ENCODE measurements around the gene LMO3. TPM values are rescaled to one million over a fixed set of nuclear protein-coding genes. Genes with fewer than 3 reads are reported as not detected.

The LMO3 gene
- polyA plus RNA-seq, 2 of the 4 experiments (the other 2 are of a cell fraction), result 0.05 TPM; not detected in 1

DNA sequence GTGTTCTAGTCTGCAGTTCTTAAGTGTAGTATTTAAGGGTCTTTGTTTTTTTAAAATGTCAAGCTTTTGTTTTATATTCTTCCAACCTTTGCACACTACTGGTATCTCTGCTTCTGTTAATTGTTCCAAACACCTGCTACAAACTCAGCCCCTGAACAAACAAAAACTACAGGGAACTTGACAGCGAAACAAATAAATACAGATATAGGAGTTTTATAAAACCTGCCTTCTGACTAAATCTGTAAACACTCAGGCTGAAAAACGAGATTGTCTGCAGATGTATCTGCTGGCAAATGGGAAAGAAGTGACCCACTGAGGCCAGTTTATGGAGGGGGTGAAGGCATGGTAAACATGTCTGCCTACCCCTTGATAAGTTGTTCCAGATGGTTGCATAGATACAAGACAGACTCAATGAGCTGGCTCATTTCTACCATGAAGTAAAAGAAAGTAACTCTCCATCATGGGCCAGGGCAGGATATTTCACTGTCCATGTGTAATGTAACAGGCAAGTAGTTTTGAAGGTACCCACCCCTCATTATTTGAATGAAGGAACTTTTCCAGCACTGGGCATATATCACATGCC, 75.6 kb downstream of the LMO3 start:
- TF ChIP-seq RFX5 (IDR thresholded peaks at IDR 0.05), result no peak
- no peak for TF ChIP-seq HOXA7 (CRISPR knock-in tag; IDR thresholded peaks at IDR 0.05)
- no peak for TF ChIP-seq KDM5A (IDR thresholded peaks at IDR 0.05)
- TF ChIP-seq ZC3H11A (IDR thresholded peaks at IDR 0.05), result no peak
- TF ChIP-seq, protein P1, sequence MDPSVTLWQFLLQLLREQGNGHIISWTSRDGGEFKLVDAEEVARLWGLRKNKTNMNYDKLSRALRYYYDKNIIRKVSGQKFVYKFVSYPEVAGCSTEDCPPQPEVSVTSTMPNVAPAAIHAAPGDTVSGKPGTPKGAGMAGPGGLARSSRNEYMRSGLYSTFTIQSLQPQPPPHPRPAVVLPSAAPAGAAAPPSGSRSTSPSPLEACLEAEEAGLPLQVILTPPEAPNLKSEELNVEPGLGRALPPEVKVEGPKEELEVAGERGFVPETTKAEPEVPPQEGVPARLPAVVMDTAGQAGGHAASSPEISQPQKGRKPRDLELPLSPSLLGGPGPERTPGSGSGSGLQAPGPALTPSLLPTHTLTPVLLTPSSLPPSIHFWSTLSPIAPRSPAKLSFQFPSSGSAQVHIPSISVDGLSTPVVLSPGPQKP (IDR thresholded peaks at IDR 0.05; ENCODE audit: low read depth, low read length), result no peak
- TF ChIP-seq ZFP36 (IDR thresholded peaks at IDR 0.05; ENCODE audit: borderline replicate concordance, partially characterized antibody), result no peak
- TF ChIP-seq RARB (CRISPR knock-in tag; IDR thresholded peaks at IDR 0.05), result no peak
- TF ChIP-seq CBX2 (IDR thresholded peaks at IDR 0.05; ENCODE audit: borderline replicate concordance, low read depth), result no peak
- TF ChIP-seq, protein P2, sequence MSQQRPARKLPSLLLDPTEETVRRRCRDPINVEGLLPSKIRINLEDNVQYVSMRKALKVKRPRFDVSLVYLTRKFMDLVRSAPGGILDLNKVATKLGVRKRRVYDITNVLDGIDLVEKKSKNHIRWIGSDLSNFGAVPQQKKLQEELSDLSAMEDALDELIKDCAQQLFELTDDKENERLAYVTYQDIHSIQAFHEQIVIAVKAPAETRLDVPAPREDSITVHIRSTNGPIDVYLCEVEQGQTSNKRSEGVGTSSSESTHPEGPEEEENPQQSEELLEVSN (IDR thresholded peaks at IDR 0.05; ENCODE audit: borderline replicate concordance, low read depth), result no peak
- no peak for TF ChIP-seq SMC3 (IDR thresholded peaks at IDR 0.05)
- no peak for FAIRE-seq
- ChIA-PET CTCF (no interaction called here), POLR2A (no interaction called here)
- H3K4me2 ChIP-seq, result no peak overlapping the region
- 47% methylated on average over 2 of the region's 2 CpGs for WGBS (ENCODE audit: missing lambda C conversion rate)
- H3K4me3 ChIP-seq, result no peak overlapping the region
- DNase-seq (ENCODE audit: low read depth in 1 of 2, low spot score in 1 of 2), result no peak
- no peak overlapping the region for H3K27ac ChIP-seq
- ATAC-seq, result no peak
- no peaks in the 10 kb centered on the region for H3K9me3 ChIP-seq
- H3K4me1 ChIP-seq, result no peaks in the 10 kb centered on the region

DNA sequence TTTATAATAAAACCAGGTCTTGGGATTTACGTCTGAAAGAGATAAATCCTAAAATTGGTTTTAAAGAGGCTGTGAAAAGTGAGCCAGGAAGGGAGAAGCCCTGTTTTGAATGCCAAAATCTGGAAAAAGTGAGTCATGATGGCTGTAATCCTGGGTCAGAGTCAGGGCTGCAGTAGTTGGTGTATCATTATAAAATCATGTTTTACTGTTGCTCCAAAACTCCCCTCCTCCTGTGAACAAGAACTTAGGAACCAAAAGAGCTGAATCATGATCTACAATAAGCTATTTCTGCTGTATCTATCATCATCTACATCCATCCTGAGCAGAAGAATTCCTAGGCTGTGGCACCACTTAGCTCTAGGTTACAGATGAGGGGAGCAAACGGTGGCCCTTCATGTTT, 79.3 kb downstream of the LMO3 start:
- ChIA-PET CTCF (no interaction called here), POLR2A (no interaction called here)
- DNase-seq (ENCODE audit: low read depth in 1 of 2, low spot score in 1 of 2) (peak in 1 of 2 experiments; percentile 17), FAIRE-seq (no peak), ATAC-seq (peak in 1 of 2 experiments; percentile 56; a peak in 2 of 6 replicates)
- 78% methylated on average over 2 of the region's 2 CpGs for WGBS (ENCODE audit: missing lambda C conversion rate)
- TF ChIP-seq MAFK (IDR thresholded peaks at IDR 0.05; ENCODE audit: partially characterized antibody) (peak; percentile 26), SMC3 (IDR thresholded peaks at IDR 0.05) (no peak)
- Histone ChIP-seq H3K4me3 (no peak overlapping the region), H3K4me1 (peaks cover 11% of the 10 kb centered on the region), H3K9me3 (no peaks in the 10 kb centered on the region), H3K27ac (no peak overlapping the region), H3K4me2 (no peak overlapping the region)

DNA sequence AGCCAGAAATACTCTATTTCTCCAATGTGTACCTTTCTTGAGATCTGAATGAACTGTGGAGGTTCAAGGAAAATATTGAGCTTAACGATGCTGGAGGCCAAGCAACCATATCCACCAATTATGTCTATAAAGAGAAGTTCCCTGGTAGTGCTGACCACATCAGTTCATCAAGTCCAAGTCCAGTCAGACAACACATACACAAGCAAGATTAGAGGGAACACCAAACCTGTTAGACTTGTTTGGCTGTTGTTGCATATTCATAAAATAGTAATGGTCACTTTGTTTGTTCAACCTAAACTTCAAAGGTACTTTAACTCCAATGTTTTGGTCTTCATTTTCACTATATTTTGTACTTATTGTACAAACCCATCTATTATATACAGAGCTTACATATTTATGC, 81.6 kb downstream of the LMO3 start:
- Histone ChIP-seq H3K27ac (peak overlapping the region; percentile 60 to 66), H3K4me2 (no peak overlapping the region; the same call in 2 of the 3 replicates), H3K4me1 (peaks cover 11% of the 10 kb centered on the region), H3K4me3 (no peak overlapping the region), H3K9me3 (no peaks in the 10 kb centered on the region)
- ATAC-seq, result no peak
- POLR2A ChIA-PET, result no interaction called here
- FAIRE-seq, result no peak
- no peak for DNase-seq (ENCODE audit: low read depth in 1 of 2, low spot score in 1 of 2)
- TF ChIP-seq CHD4 (IDR thresholded peaks at IDR 0.05; ENCODE audit: borderline replicate concordance) (no peak), POLR2AphosphoS2 (conservative IDR thresholded peaks at IDR 0.05; ENCODE audit: low read length) (no peak), JUN (IDR thresholded peaks at IDR 0.05) (no peak), KDM5A (IDR thresholded peaks at IDR 0.05) (no peak), BHLHE40 (IDR thresholded peaks at IDR 0.05; ENCODE audit: low read depth, low read length) (no peak), SMC3 (IDR thresholded peaks at IDR 0.05) (no peak), ZC3H11A (IDR thresholded peaks at IDR 0.05) (no peak), HOXB5 (CRISPR knock-in tag; IDR thresholded peaks at IDR 0.05) (no peak)
- TF ChIP-seq, protein P3, sequence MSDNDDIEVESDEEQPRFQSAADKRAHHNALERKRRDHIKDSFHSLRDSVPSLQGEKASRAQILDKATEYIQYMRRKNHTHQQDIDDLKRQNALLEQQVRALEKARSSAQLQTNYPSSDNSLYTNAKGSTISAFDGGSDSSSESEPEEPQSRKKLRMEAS (IDR thresholded peaks at IDR 0.05), result no peak
- TF ChIP-seq, protein P1 (IDR thresholded peaks at IDR 0.05; ENCODE audit: low read depth, low read length), result no peak
- CTCF ChIA-PET, result no interaction called here
- 89% methylated on average over 1 of the region's 1 CpG for WGBS (ENCODE audit: missing lambda C conversion rate)

DNA sequence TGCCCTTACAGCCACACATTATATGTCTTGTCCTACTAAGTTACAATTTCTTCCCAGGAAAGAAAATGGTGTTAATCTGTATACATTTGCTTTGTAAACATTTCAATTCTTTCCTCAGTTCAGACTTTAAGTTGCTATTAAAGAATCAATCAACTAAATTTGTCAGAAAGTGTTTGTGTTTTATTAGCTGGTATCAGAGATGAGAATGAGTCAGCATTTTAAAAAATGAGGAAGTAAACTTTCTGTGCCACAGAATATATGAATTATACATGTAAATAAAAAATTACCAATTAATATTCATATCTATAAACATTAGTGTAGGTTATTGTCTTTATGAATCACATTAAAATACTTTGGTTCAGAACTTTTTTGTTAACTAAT, 82.0 kb downstream of the LMO3 start:
- TF ChIP-seq NFE2L2 (conservative IDR thresholded peaks at IDR 0.05; ENCODE audit: low read length) (peak; percentile 57; the same call in 1 of the 2 replicates), MAFK (IDR thresholded peaks at IDR 0.05; ENCODE audit: partially characterized antibody) (peak; percentile 88), EHF (CRISPR knock-in tag; IDR thresholded peaks at IDR 0.05) (no peak)
- CTCF ChIA-PET, result no interaction called here
- FAIRE-seq (no peak), ATAC-seq (no peak), DNase-seq (ENCODE audit: low read depth in 1 of 2, low spot score in 1 of 2) (no peak)
- no peak overlapping the region for H3K4me3 ChIP-seq
- peaks cover 11% of the 10 kb centered on the region for H3K4me1 ChIP-seq
- peak overlapping the region; percentile 60 to 66 for H3K27ac ChIP-seq
- peak overlapping the region; percentile 12; the same call in 1 of the 3 replicates for H3K4me2 ChIP-seq
- POLR2A ChIA-PET, result no interaction called here
- H3K9me3 ChIP-seq, result no peaks in the 10 kb centered on the region

Data from A549 (cell line).